Cardiac fibroblast (primary cell): ENCODE results near the gene REV1.
"Not testable (repeated sequence)": the region's sequence is repeated elsewhere in the genome, so short reads cannot be mapped to it uniquely, and the experiment has no call there.

Experiments used
- DNase-seq, 2 donors: peaks; one replicate each; pipeline versions ENCODE4 v3.0.0 to v3.0.0-alpha.2; 2010; ENCODE audit warnings: low read depth in 2 of 2
- H3K4me3 ChIP-seq, 2 donors: replicated peaks in 1 of 2; 1 replicate in 1 of 2; 2 replicates in 1 of 2; pipeline ENCODE4 v1.5.1; 2011; ENCODE audit warnings: low read depth in 2 of 2, low read length in 2 of 2, mild to moderate bottlenecking in 2 of 2, moderate library complexity in 1 of 2
- CTCF ChIP-seq: IDR thresholded peaks from one replicate; pipeline ENCODE4 v1.5.1; 2011; ENCODE audit warnings: low read depth, mild to moderate bottlenecking, low read length, inconsistent platforms

Gene REV1

DNA sequence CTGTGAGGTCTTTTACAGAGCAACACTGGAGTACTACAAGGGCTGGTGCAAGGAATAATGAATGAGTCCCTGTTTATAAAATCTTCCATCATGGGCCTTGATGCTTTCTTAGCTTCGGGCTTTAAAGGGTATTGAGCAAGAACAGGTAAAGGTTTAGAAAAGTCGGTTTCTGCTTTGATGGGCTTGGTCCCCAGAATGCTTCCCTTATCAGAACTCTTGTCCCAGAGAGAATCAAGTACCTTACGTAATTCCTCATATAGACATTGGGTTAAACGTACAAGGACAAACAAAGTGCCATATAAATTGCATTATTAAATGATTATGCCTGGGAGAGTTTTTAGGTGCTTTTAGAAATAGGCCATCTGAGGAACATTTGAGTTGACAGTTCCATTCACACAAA, 24.5 kb upstream of the REV1 start:
- no peak overlapping the region for H3K4me3 ChIP-seq
- no peak for DNase-seq
- no peak for TF ChIP-seq CTCF

GRCh38 chr2:99512181-99512591, 22.4 kb upstream of the REV1 start:
- TF ChIP-seq CTCF: no peak
- DNase-seq: no peak
- no peak overlapping the region for H3K4me3 ChIP-seq

- no peak for DNase-seq
- no peak overlapping the region for H3K4me3 ChIP-seq
- no peak for TF ChIP-seq CTCF
These were observed 19.6 kb upstream of the REV1 start for GRCh38 chr2:99509387-99509786.

- no peak for DNase-seq
- TF ChIP-seq CTCF: no peak
- H3K4me3 ChIP-seq: no peak overlapping the region
These were observed 18.4 kb upstream of the REV1 start for GRCh38 chr2:99507937-99508818.

- no peak for TF ChIP-seq CTCF
- DNase-seq: no peak
These were observed 15.2 kb upstream of the REV1 start for GRCh38 chr2:99504844-99505584.

GRCh38 chr2:99503662-99504416, 14.0 kb upstream of the REV1 start:
- DNase-seq, H3K4me3 ChIP-seq: not testable (repeated sequence)

More at GRCh38 chr2:99504844-99505584, 15.2 kb upstream of the REV1 start:
- H3K4me3 ChIP-seq: no peak overlapping the region

GRCh38 chr2:99496021-99496420, 6.2 kb upstream of the REV1 start:
- TF ChIP-seq CTCF: no peak
- H3K4me3 ChIP-seq: no peak overlapping the region
- no peak for DNase-seq
